HepG2 (cell line): Measurements from ENCODE around the gene STAT6. TPM values are rescaled to one million over a fixed set of nuclear protein-coding genes. Genes with fewer than 3 reads are reported as not detected.

Experiments used
- ATAC-seq: fragments of 200-7000 bp; cut with Tn5 transposase; 3 replicates; pipeline ENCODE4 v1.9.1; 2020; ENCODE audit warnings: mild to moderate bottlenecking, moderate library complexity
- BruUV-seq: library from RNA; stranded (reverse); fragments of 400-500 nt; replicated peaks from 2 replicates; lab custom pipeline; 2021; lab: Mats Ljungman, UMichigan
- CTCF ChIA-PET: fragments of 300-600 bp; formaldehyde crosslinking; extraction: SDS; loops from one replicate; lab custom pipeline; 2021; ENCODE audit warnings: low total read pairs, inconsistent platforms, low intra/inter-chr PET ratio; lab: Yijun Ruan, JAX
- POLR2A ChIA-PET: fragments of 350-600 bp; sonication (Branson Sonifier 250); formaldehyde crosslinking; loops from one replicate; lab custom pipeline; 2020; ENCODE audit warnings: antibody characterized with exemption, inconsistent platforms; lab: Yijun Ruan, JAX
- DNase-seq: peaks from one replicate; pipeline ENCODE4 v3.0.0-alpha.2; 2015; ENCODE audit warnings: low spot score
- FAIRE-seq: peaks from 3 replicates; lab custom pipeline; 2011; peaks lifted over from hg19 to GRCh38; lab: Jason Lieb, UNC
- H2AFZ ChIP-seq: one replicate; pipeline ENCODE4 v1.6.1; 2011; ENCODE audit warnings: low read length, inconsistent platforms
- H3K27ac ChIP-seq: fragments of 300-600 bp; 3 replicates; pipeline ENCODE4 v1.8.0; 2011; ENCODE audit warnings: mixed run types, mild to moderate bottlenecking, mixed read lengths, low read length, inconsistent platforms; ENCODE audit not compliant: insufficient read depth; ENCODE audit errors: extremely low read length
- H3K27me3 ChIP-seq, 2 experiments: fragments of 200-600 bp in 1 of 2; 2 replicates in 1 of 2; 3 replicates in 1 of 2; pipeline versions ENCODE4 v1.6.0 to v1.8.0; 2011; ENCODE audit warnings: low read length in 2 of 2, mild to moderate bottlenecking in 2 of 2, moderate library complexity in 2 of 2, inconsistent platforms in 1 of 2; ENCODE audit not compliant: insufficient read depth in 2 of 2, control insufficient read depth in 1 of 2
- H3K36me3 ChIP-seq, 2 experiments: fragments of 200-600 bp in 1 of 2; replicated peaks in 1 of 2; 2 replicates in 1 of 2; 3 replicates in 1 of 2; pipeline versions ENCODE4 v1.5.1 to v1.8.0; 2011; ENCODE audit warnings: low read length in 2 of 2, inconsistent platforms in 1 of 2; ENCODE audit not compliant: insufficient read depth in 2 of 2, control insufficient read depth in 1 of 2
- H3K4me1 ChIP-seq: 2 replicates; pipeline ENCODE4 v1.5.1; 2012; ENCODE audit warnings: low read length, inconsistent platforms; ENCODE audit not compliant: insufficient read depth
- H3K4me2 ChIP-seq: 2 replicates; pipeline ENCODE4 v1.6.0; 2011; ENCODE audit warnings: low read depth, low read length, inconsistent platforms
- H3K4me3 ChIP-seq, 3 experiments: fragments of 200-600 bp in 1 of 3; sonication (generic), shearing (Covaris generic) in 1 of 3; replicated peaks in 1 of 3; 2 replicates each; pipeline ENCODE4 v1.5.1; 2011 to 2016; ENCODE audit warnings: low read length in 3 of 3, inconsistent platforms in 2 of 3, low read depth in 2 of 3, mild to moderate bottlenecking in 2 of 3, control low read depth in 1 of 3, mixed read lengths in 1 of 3; ENCODE audit not compliant: insufficient read depth in 1 of 3
- H3K79me2 ChIP-seq: one replicate; pipeline ENCODE4 v1.6.1; 2011; ENCODE audit warnings: low read length, inconsistent platforms; ENCODE audit not compliant: insufficient read depth
- H3K9ac ChIP-seq: 2 replicates; pipeline ENCODE4 v1.6.0; 2011; ENCODE audit warnings: mild to moderate bottlenecking, low read depth, low read length, inconsistent platforms; ENCODE audit not compliant: insufficient read depth
- H3K9me3 ChIP-seq: 2 replicates; pipeline ENCODE4 v1.5.1; 2012; ENCODE audit warnings: mild to moderate bottlenecking, low read length
- H4K20me1 ChIP-seq: 2 replicates; pipeline ENCODE4 v1.6.0; 2011; ENCODE audit warnings: inconsistent platforms, mild to moderate bottlenecking, low read length, moderate library complexity; ENCODE audit not compliant: insufficient read depth
- CEBPB ChIP-seq: IDR thresholded peaks from 2 replicates; pipeline ENCODE4 v1.6.1; 2011; ENCODE audit warnings: low read depth, low read length, improper control_type of control experiment, borderline replicate concordance
- GTF2F1 ChIP-seq: fragments of 150-350 bp; IDR thresholded peaks from 2 replicates; pipeline ENCODE4 v1.6.1; 2014; ENCODE audit warnings: low read length
- HES4 ChIP-seq: sonication (generic); formaldehyde crosslinking; IDR thresholded peaks from 2 replicates; pipeline ENCODE4 v1.9.0; 2021; ENCODE audit warnings: mild to moderate bottlenecking, missing genetic modification reagents, borderline replicate concordance
- PHF21A ChIP-seq: sonication (generic); formaldehyde crosslinking; IDR thresholded peaks from 2 replicates; pipeline ENCODE4 v1.5.0; 2020; ENCODE audit warnings: mild to moderate bottlenecking, missing genetic modification reagents
- POLR2G ChIP-seq: fragments of 200-400 bp; formaldehyde crosslinking; IDR thresholded peaks from 2 replicates; pipeline ENCODE4 v1.6.1; 2018; ENCODE audit warnings: mild to moderate bottlenecking, low read depth, low read length, moderate library complexity
- RAD21 ChIP-seq: fragments of 450-650 bp; formaldehyde crosslinking; IDR thresholded peaks from 2 replicates; pipeline ENCODE4 v1.5.0; 2020; ENCODE audit warnings: mild to moderate bottlenecking
- RARA ChIP-seq: IDR thresholded peaks from 2 replicates; pipeline ENCODE4 v1.6.1; 2016; ENCODE audit warnings: missing genetic modification reagents, missing compliant biosample characterization
- RBFOX2 ChIP-seq: fragments of 200-400 bp; formaldehyde crosslinking; IDR thresholded peaks from 2 replicates; pipeline ENCODE4 v1.6.1; 2017; ENCODE audit warnings: low read depth, mild to moderate bottlenecking, low read length
- RXRB ChIP-seq: IDR thresholded peaks from 2 replicates; pipeline ENCODE4 v1.6.1; 2016; ENCODE audit warnings: borderline replicate concordance, missing genetic modification reagents, missing compliant biosample characterization
- SNRNP70 ChIP-seq: fragments of 200-400 bp; formaldehyde crosslinking; IDR thresholded peaks from 2 replicates; pipeline ENCODE4 v1.6.1; 2017; ENCODE audit warnings: mild to moderate bottlenecking, low read depth, low read length, moderate library complexity
- SOX6 ChIP-seq, 2 experiments: fragments of 450-650 bp in 1 of 2; sonication (generic) in 1 of 2; formaldehyde crosslinking in 1 of 2; IDR thresholded peaks; 2 replicates each; pipeline versions ENCODE4 v1.4.0 to v1.6.1; 2017 to 2020; ENCODE audit warnings: antibody characterized with exemption in 1 of 2, mild to moderate bottlenecking in 1 of 2, missing genetic modification reagents in 1 of 2
- SP1 ChIP-seq, 2 experiments: fragments of 450-650 bp in 1 of 2; sonication (generic) in 1 of 2; formaldehyde crosslinking in 1 of 2; IDR thresholded peaks; 2 replicates each; pipeline versions ENCODE4 v1.4.0 to v1.6.1; 2016 to 2020; ENCODE audit warnings: missing genetic modification reagents in 1 of 2
- ZBTB14 ChIP-seq: sonication (generic); formaldehyde crosslinking; IDR thresholded peaks from 2 replicates; pipeline ENCODE4 v1.4.0; 2020; ENCODE audit warnings: missing genetic modification reagents
- ZIK1 ChIP-seq: sonication (generic); formaldehyde crosslinking; IDR thresholded peaks from 2 replicates; pipeline ENCODE4 v1.5.0; 2020; ENCODE audit warnings: mild to moderate bottlenecking, low read depth, missing genetic modification reagents, borderline replicate concordance
- ZNF280B ChIP-seq: sonication (generic); formaldehyde crosslinking; IDR thresholded peaks from 2 replicates; pipeline ENCODE4 v1.5.0; 2020; ENCODE audit warnings: missing genetic modification reagents, mild to moderate bottlenecking, borderline replicate concordance
- ZNF670 ChIP-seq: sonication (generic); formaldehyde crosslinking; IDR thresholded peaks from 2 replicates; pipeline ENCODE4 v1.8.0; 2022; ENCODE audit warnings: mild to moderate bottlenecking, missing genetic modification reagents, borderline replicate concordance
- WGBS: methylation state at CpG from one replicate; pipeline ENCODE4 v1.1.6; 2017; ENCODE audit warnings: low lambda C conversion rate; 5-methylcytosine and 5-hydroxymethylcytosine counted together
- in situ Hi-C: cut with HindIII; loops from 2 replicates; pipeline ENCODE4 v1.10.0; 2017; ENCODE audit warnings: low pct_unique_long_range_greater_than_20kb; ENCODE audit not compliant: extremely low pct_ligation_motif_present
- intact Hi-C: fragments of 100-400 bp; cut with micrococcal nuclease; formaldehyde crosslinking; loops from one replicate; pipeline ENCODE4 v1.10.0; 2022; ENCODE audit not compliant: unreplicated experiment
- polyA plus RNA-seq, 8 experiments: library from polyadenylated mRNA; depleted of rRNA in 3 of 8; stranded (reverse) in 7 of 8; unstranded in 1 of 8; fragments of >200 nt; fragmentation: Illumina TruSeq in 4 of 8; extraction: Trizol in 4 of 8; gene quantifications; 2 replicates each; pipeline versions ENCODE4 v1.2.1 to v1.2.3, GENCODE V29; 2011 to 2016; ENCODE audit warnings: low read depth in 4 of 8, missing spikeins in 1 of 8, mixed read lengths in 1 of 8; ENCODE audit not compliant: insufficient read depth in 1 of 8
- total RNA-seq, 5 experiments: library from RNA; depleted of rRNA; stranded (reverse); fragments of >200 nt; fragmentation: Illumina TruSeq; extraction: Trizol; gene quantifications; 2 replicates each; pipeline ENCODE4 v1.2.3, GENCODE V29; 2016; ENCODE audit warnings: low read depth in 1 of 5

The STAT6 gene
- total and polyA plus RNA-seq, 2 of the 13 experiments (the other 11 are each of a cell fraction or from before 2014, with no cell fraction given), result 28.0 to 62.2 TPM

DNA sequence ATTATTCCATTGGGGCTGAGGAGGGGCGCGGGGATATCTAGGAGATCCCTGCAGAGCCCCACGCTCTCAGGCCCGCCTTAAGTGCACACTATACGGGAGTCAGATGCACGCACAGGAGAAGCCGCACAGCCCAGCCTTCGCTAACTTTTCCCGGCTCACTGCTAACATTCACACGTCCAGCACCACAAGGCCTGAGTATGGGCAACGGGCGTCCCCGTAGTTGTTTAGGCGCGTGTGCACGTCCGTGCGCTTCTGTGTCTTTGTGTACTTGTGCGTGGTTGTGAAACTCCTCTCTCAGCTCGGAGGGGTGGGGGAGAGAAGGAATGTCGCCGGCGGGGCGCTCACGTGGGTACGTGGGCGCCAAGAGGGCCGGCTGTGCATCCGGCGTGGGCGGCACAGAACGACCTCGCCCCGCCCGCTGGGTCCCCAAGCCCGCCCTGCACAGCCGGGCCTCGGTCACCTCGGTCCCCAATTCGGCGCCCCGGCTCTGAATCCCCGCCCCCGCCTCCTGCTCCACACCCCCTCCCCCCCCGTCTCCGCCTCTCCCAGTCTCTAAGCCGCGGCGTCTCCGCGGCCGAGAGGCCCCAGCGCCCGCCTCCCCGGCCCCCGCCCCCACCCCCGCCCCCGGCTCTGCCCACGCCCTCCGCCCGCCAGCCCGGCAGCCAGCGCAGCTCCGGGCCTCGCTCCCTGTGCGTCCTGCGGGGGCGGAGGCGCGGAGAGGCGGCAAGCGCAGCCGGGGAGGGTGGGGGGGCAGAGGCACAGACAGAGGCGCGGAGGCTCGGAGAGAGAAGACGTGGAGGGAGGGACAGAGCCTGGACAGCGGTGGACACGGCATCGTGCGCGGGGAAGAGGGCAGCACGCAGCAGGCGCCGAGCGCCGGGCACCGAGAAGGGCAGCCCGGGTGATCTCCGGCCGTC, 22.6 kb downstream of the STAT6 start, which contains the start of gene NAB2:
Gene NAB2 (plus strand): TSS at position 761 of the 917 bp plus-strand sequence. CDS start 158 bp downstream, outside the sequence.
- no peaks in the 10 kb centered on the region; a peak in 1 of 5 replicates for H3K27me3 ChIP-seq
- peak; percentile 88 for FAIRE-seq
- ChIA-PET CTCF (no interaction called here), POLR2A (interaction anchor here (0.6 to 5.0 kb wide), 16 partner anchors 9 to 432 kb away, joined by 3 to 184 read pairs (median 4); partner anchors contain the start of genes DDIT3, LRP1, NEMP1 and SHMT2)
- H4K20me1 ChIP-seq, result 0 out of 2 replicates have a peak, but pooled peaks cover 4% of the 10 kb centered on the region
- 1% methylated on average over 49 of the region's 91 CpGs for WGBS
- peaks cover 28% of the 10 kb centered on the region for H3K4me1 ChIP-seq
- H3K9ac ChIP-seq, result peak within 1 kb of the TSS; percentile 82
- H3K79me2 ChIP-seq, result peaks cover 15% of the 10 kb centered on the region
- H3K36me3 ChIP-seq, result peaks cover 5 to 26% of the 10 kb centered on the region in 2 experiments; a peak in 4 of 5 replicates
- H3K4me3 ChIP-seq, result peak within 1 kb of the TSS; percentile 83 to 93 (median 84)
- H3K27ac ChIP-seq, result peak within 1 kb of the TSS; percentile 88
- no peaks in the 10 kb centered on the region for H3K9me3 ChIP-seq
- peak; percentile 95 for DNase-seq
- peak within 1 kb of the TSS; percentile 90 for H3K4me2 ChIP-seq
- intact Hi-C loops, result loop anchor here (1.0 to 2.0 kb wide), 2 partner anchors 14 to 22 kb away; partner anchors contain the start of gene STAT6
- H2AFZ ChIP-seq, result no peak within 1 kb of the TSS
- BruUV-seq, result no TSS peak
- in situ Hi-C loops, result no loop called here
- peak; percentile 80 for ATAC-seq
- TF ChIP-seq ZIK1 (CRISPR knock-in tag), result peak; percentile 61; the same call in 1 of the 2 replicates
- peak; percentile 68 for TF ChIP-seq RBFOX2
- TF ChIP-seq SOX6 (IDR thresholded peaks at IDR 0.05), result no peak
- TF ChIP-seq SOX6 (CRISPR knock-in tag; IDR thresholded peaks at IDR 0.05), result peak; percentile 69; the same call in 1 of the 2 replicates
- TF ChIP-seq ZNF280B (CRISPR knock-in tag), result no peak
- TF ChIP-seq POLR2G, result peak; percentile 77
- peak; percentile 73; the same call in 1 of the 2 replicates for TF ChIP-seq PHF21A (CRISPR knock-in tag)
- TF ChIP-seq RARA (CRISPR knock-in tag), result peak; percentile 55
- TF ChIP-seq RXRB, result peak; percentile 31; the same call in 1 of the 2 replicates
- TF ChIP-seq CEBPB, result peak; percentile 93
- no peak for TF ChIP-seq HES4 (CRISPR knock-in tag)
- TF ChIP-seq SNRNP70, result no peak
- TF ChIP-seq ZNF670 (CRISPR knock-in tag), result no peak
- TF ChIP-seq ZBTB14 (CRISPR knock-in tag), result peak; percentile 48; the same call in 1 of the 2 replicates
- peak; percentile 28 for TF ChIP-seq RAD21 (CRISPR knock-in tag)
- TF ChIP-seq SP1 (IDR thresholded peaks at IDR 0.05), result no peak
- TF ChIP-seq SP1 (CRISPR knock-in tag; IDR thresholded peaks at IDR 0.05), result peak; percentile 67
- no peak for TF ChIP-seq GTF2F1
